ENCODE data around the gene IGHMBP2. TPM values are rescaled to one million over a fixed set of nuclear protein-coding genes. Genes with fewer than 3 reads are reported as not detected.

The IGHMBP2 gene
- total RNA-seq, 1 experiment from 2014 or later, result 19.3 TPM

DNA sequence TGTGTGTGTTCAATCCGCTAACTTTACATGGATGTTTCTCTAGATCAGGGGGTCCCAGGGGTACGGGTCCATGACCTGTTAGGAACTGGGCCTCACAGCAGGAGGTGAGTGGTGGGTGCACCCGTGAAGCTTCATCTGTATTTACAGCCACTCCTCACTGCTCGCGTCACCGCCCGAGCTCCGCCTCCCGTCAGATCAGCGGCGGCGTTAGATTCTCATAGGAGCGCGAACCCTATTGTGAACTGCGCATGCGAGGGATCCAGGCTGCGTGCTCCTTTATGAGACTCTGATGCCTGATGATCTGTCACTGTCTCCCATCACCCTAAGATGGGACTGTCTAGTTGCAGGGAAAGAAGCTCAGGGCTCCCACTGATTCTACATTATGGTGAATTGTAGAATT, 45.2 kb downstream of the IGHMBP2 start:
- Histone ChIP-seq H3K9ac (ENCODE audit: low read length) (no peak overlapping the region), H2AFZ (ENCODE audit: low read depth, low read length, poor library complexity, severe bottlenecking) (no peak overlapping the region), H3K27me3 (ENCODE audit: insufficient read depth, low read length) (no peaks in the 10 kb centered on the region), H3K27ac (ENCODE audit: low read depth, low read length) (no peak overlapping the region), H3K4me3 (replicated peaks in 1 of 2; ENCODE audit: low read depth in 1 of 2, low read length in 2 of 2) (no peak overlapping the region), H3K4me1 (ENCODE audit: control insufficient read depth in 1 of 2, insufficient read depth in 2 of 2, low read length in 2 of 2) (no peaks in the 10 kb centered on the region), H3K36me3 (ENCODE audit: control insufficient read depth in 1 of 2, insufficient read depth in 2 of 2, low read length in 2 of 2) (no peaks in the 10 kb centered on the region), H3K79me2 (ENCODE audit: insufficient read depth, low read length) (no peaks in the 10 kb centered on the region), H3K4me2 (ENCODE audit: low read length) (no peak overlapping the region), H4K20me1 (ENCODE audit: insufficient read depth) (no peaks in the 10 kb centered on the region), H3K9me3 (ENCODE audit: control insufficient read depth in 1 of 2, insufficient read depth in 1 of 2, low read depth in 1 of 2, low read length in 2 of 2) (no peaks in the 10 kb centered on the region), H3K9me2 (ENCODE audit: insufficient read depth) (no peaks in the 10 kb centered on the region)
- TF ChIP-seq YY1 (IDR thresholded peaks at IDR 0.05; ENCODE audit: extremely low read depth, insufficient replicate concordance, low read depth, low read length), result no peak
- no peak for TF ChIP-seq ELF1 (IDR thresholded peaks at IDR 0.05; ENCODE audit: borderline replicate concordance, low read depth)
- TF ChIP-seq SIN3A (IDR thresholded peaks at IDR 0.05; ENCODE audit: low read depth), result no peak
- no peak for TF ChIP-seq EGR1 (IDR thresholded peaks at IDR 0.05; ENCODE audit: low read depth)
- no peak for TF ChIP-seq JUND (IDR thresholded peaks at IDR 0.05)
- TF ChIP-seq, protein P1, sequence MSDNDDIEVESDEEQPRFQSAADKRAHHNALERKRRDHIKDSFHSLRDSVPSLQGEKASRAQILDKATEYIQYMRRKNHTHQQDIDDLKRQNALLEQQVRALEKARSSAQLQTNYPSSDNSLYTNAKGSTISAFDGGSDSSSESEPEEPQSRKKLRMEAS (IDR thresholded peaks at IDR 0.05), result no peak
- TF ChIP-seq CEBPB (IDR thresholded peaks at IDR 0.05; ENCODE audit: low read depth), result no peak
- TF ChIP-seq RAD21 (IDR thresholded peaks at IDR 0.05; ENCODE audit: low read depth), result no peak
- no peak for TF ChIP-seq CBX3 (IDR thresholded peaks at IDR 0.05; ENCODE audit: low read depth)
- TF ChIP-seq, protein P2, sequence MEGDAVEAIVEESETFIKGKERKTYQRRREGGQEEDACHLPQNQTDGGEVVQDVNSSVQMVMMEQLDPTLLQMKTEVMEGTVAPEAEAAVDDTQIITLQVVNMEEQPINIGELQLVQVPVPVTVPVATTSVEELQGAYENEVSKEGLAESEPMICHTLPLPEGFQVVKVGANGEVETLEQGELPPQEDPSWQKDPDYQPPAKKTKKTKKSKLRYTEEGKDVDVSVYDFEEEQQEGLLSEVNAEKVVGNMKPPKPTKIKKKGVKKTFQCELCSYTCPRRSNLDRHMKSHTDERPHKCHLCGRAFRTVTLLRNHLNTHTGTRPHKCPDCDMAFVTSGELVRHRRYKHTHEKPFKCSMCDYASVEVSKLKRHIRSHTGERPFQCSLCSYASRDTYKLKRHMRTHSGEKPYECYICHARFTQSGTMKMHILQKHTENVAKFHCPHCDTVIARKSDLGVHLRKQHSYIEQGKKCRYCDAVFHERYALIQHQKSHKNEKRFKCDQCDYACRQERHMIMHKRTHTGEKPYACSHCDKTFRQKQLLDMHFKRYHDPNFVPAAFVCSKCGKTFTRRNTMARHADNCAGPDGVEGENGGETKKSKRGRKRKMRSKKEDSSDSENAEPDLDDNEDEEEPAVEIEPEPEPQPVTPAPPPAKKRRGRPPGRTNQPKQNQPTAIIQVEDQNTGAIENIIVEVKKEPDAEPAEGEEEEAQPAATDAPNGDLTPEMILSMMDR (IDR thresholded peaks at IDR 0.05 in 2 of 3, conservative IDR thresholded peaks at IDR 0.05 in 1 of 3; ENCODE audit: borderline replicate concordance in 1 of 3, insufficient read depth in 1 of 3, low read depth in 2 of 3, low read length in 2 of 3), result no peak
- no peak for TF ChIP-seq ZFX (IDR thresholded peaks at IDR 0.05)
- TF ChIP-seq POLR2AphosphoS5 (IDR thresholded peaks at IDR 0.05; ENCODE audit: low read depth, low read length), result no peak
- TF ChIP-seq, protein P3, sequence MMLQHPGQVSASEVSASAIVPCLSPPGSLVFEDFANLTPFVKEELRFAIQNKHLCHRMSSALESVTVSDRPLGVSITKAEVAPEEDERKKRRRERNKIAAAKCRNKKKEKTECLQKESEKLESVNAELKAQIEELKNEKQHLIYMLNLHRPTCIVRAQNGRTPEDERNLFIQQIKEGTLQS (IDR thresholded peaks at IDR 0.05), result no peak
- TF ChIP-seq SRF (IDR thresholded peaks at IDR 0.05; ENCODE audit: low read depth), result no peak
- no peak for TF ChIP-seq POLR2A (IDR thresholded peaks at IDR 0.05; ENCODE audit: borderline replicate concordance, extremely low read depth, insufficient read depth, insufficient read length)
- no peak for TF ChIP-seq EZH2 (IDR thresholded peaks at IDR 0.05)
- TF ChIP-seq SP1 (IDR thresholded peaks at IDR 0.05; ENCODE audit: low read depth), result no peak
- RAD21 ChIA-PET (ENCODE audit: low non-redundant PET in 1 of 2, low total read pairs in 2 of 2, uncharacterized antibody in 2 of 2, unreplicated experiment in 2 of 2), result no interaction called here
- no peak for ATAC-seq
- no peak for DNase-seq (ENCODE audit: low read depth, low spot score)
- POLR2A ChIA-PET, result no interaction called here
- intact Hi-C loops (cut with micrococcal nuclease), result no loop called here
- CTCF ChIA-PET, result no interaction called here
- BruUV-seq (replicated peaks), result no TSS peak

All from HCT116 (cell line).